ENCODE measurements around the gene SOWAHD.
"Not testable (repeated sequence)": the region's sequence is repeated elsewhere in the genome, so short reads cannot be mapped to it uniquely, and the experiment has no call there.

Gene SOWAHD

GRCh38 chrX:119790977-119791436, 32.6 kb downstream of the SOWAHD start:
- peak; percentile 11 for TF ChIP-seq CTCF (IDR thresholded peaks at IDR 0.05; ENCODE audit: low read depth, low read length)
- peak overlapping the region; percentile 81 for H3K4me3 ChIP-seq (ENCODE audit: low read depth, low read length)
- peak; percentile 31 for DNase-seq (ENCODE audit: low read depth, low spot score)
- in situ Hi-C loops (cut with HindIII; ENCODE audit: low sequenced_read_pairs): no loop called here

DNA sequence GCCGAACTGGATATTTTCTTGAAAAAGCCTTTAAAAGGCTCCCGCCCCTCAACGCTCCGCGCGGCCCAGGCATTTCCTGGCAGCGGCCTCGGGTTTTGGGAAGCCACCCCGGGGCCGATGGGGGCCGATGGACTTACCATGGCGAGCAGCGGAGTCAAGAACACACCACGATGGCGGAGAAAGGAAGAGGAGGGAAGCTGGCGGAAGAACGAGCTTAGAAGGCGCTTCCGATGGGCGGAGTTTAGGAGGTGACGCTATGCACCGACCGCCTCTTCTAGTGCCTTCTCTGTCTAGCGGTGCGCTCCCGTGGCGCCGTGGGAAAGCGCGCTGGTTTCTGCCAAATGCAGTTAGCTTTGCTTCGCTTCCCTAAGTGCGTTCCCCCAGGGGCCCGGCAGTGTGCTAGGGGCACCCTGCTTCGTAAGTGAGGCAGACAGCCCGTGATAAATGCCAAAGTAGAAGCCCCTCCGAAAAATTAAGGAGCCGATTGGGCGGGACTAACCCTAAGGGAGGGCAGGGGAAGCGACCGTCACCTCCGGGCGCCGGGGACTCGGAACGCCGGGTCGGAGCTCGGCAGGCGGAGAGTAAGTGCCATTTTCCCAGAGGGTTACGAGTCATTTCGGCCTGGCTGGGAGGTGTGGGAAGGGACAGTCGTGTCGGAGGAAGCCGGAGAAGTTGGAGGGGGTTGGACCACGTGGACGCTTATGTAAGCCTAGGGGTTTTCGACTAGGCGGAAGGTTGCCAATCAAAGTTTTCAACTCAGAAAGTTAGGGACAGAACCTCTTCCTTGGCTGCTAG, 33.2 kb downstream of the SOWAHD start, which contains the start of gene RPL39:
RPL39 (minus strand) TSS at position 194 of the 795 bp plus-strand sequence; CDS start at position 140, 54 bp downstream.
- TF ChIP-seq CTCF (IDR thresholded peaks at IDR 0.05; ENCODE audit: low read depth, low read length): no peak
- peak within 1 kb of the TSS; percentile 81 for H3K4me3 ChIP-seq (ENCODE audit: low read depth, low read length)
- in situ Hi-C loops (cut with HindIII; ENCODE audit: low sequenced_read_pairs): no loop called here
- DNase-seq (ENCODE audit: low read depth, low spot score): peak; percentile 91

GRCh38 chrX:119801253-119802221, 43.1 kb downstream of the SOWAHD start:
- no peak for DNase-seq (ENCODE audit: low read depth, low spot score)
- in situ Hi-C loops (cut with HindIII; ENCODE audit: low sequenced_read_pairs): no loop called here
- no peak for TF ChIP-seq CTCF (IDR thresholded peaks at IDR 0.05; ENCODE audit: low read depth, low read length)

DNA sequence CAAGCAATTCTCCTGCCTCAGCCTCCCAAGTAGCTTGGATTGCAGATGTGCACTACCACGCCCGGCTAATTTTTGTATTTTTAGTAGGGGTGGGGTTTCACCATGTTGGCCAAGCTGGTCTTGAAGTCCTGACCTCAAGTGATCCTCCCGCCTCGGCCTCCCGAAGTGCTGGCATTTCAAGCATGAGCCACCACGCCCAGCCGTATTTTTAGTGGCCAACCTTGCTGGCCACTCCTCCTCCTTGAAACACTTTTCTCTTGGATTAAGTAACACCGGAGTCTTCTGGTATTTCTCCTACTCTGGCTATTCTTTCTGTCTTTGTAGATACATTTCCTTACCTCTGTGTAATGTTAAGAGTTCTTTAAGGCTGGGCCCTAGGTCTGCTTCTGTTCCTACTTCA, 44.2 kb downstream of the SOWAHD start:
- no peak for DNase-seq (ENCODE audit: low read depth, low spot score)
- in situ Hi-C loops (cut with HindIII; ENCODE audit: low sequenced_read_pairs): no loop called here
- no peak overlapping the region for H3K4me3 ChIP-seq (ENCODE audit: low read depth, low read length)
- no peak for TF ChIP-seq CTCF (IDR thresholded peaks at IDR 0.05; ENCODE audit: low read depth, low read length)

More at GRCh38 chrX:119801253-119802221, 43.1 kb downstream of the SOWAHD start:
- no peak overlapping the region for H3K4me3 ChIP-seq (ENCODE audit: low read depth, low read length)

GRCh38 chrX:119808461-119808860, 50.1 kb downstream of the SOWAHD start:
- DNase-seq (ENCODE audit: low read depth, low spot score); in situ Hi-C loops (cut with HindIII; ENCODE audit: low sequenced_read_pairs); H3K4me3 ChIP-seq (ENCODE audit: low read depth, low read length): not testable (repeated sequence)

GRCh38 chrX:119809185-119809666, 50.8 kb downstream of the SOWAHD start:
- no peak for DNase-seq (ENCODE audit: low read depth, low spot score)
- no peak for TF ChIP-seq CTCF (IDR thresholded peaks at IDR 0.05; ENCODE audit: low read depth, low read length)
- no peak overlapping the region for H3K4me3 ChIP-seq (ENCODE audit: low read depth, low read length)
- in situ Hi-C loops (cut with HindIII; ENCODE audit: low sequenced_read_pairs): no loop called here

All from astrocyte of the spinal cord (primary cell).